ENCODE results near the gene OR8H2.
"Not testable (repeated sequence)": the region's sequence is repeated elsewhere in the genome, so short reads cannot be mapped to it uniquely, and the experiment has no call there.

Gene OR8H2

GRCh38 chr11:56103210-56103737, at the start of gene OR8H2:
Gene OR8H2 (plus strand): TSS chr11:56103687. CDS start chr11:56105043, 1,356 bp downstream.
- no peak for DNase-seq (ENCODE audit: low spot score)

- not testable (repeated sequence) for DNase-seq (ENCODE audit: low spot score)
Measured at GRCh38 chr11:56056366-56056765, 47.1 kb upstream of the OR8H2 start.

- not testable (repeated sequence) for DNase-seq (ENCODE audit: low spot score)
Measured at GRCh38 chr11:56057661-56058237, 45.7 kb upstream of the OR8H2 start.

- DNase-seq (ENCODE audit: low spot score) = not testable (repeated sequence)
Measured at GRCh38 chr11:56058260-56058780, 45.2 kb upstream of the OR8H2 start.

GRCh38 chr11:56066980-56067379, 36.5 kb upstream of the OR8H2 start:
- DNase-seq (ENCODE audit: low spot score) = no peak

- no peak for DNase-seq (ENCODE audit: low spot score)
Measured at GRCh38 chr11:56089697-56090096, 13.8 kb upstream of the OR8H2 start.

GRCh38 chr11:56093008-56093407, 10.5 kb upstream of the OR8H2 start, which contains the start of gene OR8I2:
Gene OR8I2 (plus strand): TSS chr11:56093308. CDS start chr11:56093308, 0 bp downstream.
- no peak for DNase-seq (ENCODE audit: low spot score)

- no peak for DNase-seq (ENCODE audit: low spot score)
Measured at GRCh38 chr11:56122073-56122472, 18.6 kb downstream of the OR8H2 start, which contains the start of gene OR8H3. Gene OR8H3 (plus strand): TSS chr11:56122373. CDS start chr11:56122373, 0 bp downstream.

GRCh38 chr11:56140151-56140661, 36.7 kb downstream of the OR8H2 start, which contains the start of gene OR8J3:
Gene OR8J3 (minus strand): TSS chr11:56140201. CDS start chr11:56137718, 2,483 bp downstream.
- no peak for DNase-seq (ENCODE audit: low spot score)

- not testable (repeated sequence) for DNase-seq (ENCODE audit: low spot score)
Measured at GRCh38 chr11:56143681-56144080, 40.2 kb downstream of the OR8H2 start.

GRCh38 chr11:56151376-56151775, 47.9 kb downstream of the OR8H2 start:
- DNase-seq (ENCODE audit: low spot score) = no peak

GRCh38 chr11:56152333-56152732, 48.8 kb downstream of the OR8H2 start:
- DNase-seq (ENCODE audit: low spot score) = no peak

Measured in AG20443 (cell line).